Upper lobe of right lung (tissue), 1 donor: Measurements from ENCODE around the gene TNFRSF13B. TPM values are rescaled to one million over a fixed set of nuclear protein-coding genes. Genes with fewer than 3 reads are reported as not detected.

ENCODE experiments used
- ATAC-seq: fragments of 200-7000 bp; cut with Tn5 transposase; one replicate; pipeline ENCODE4 v1.9.1; 2020; ENCODE audit warnings: mild to moderate bottlenecking, moderate library complexity
- DNase-seq: peaks from one replicate; pipeline ENCODE4 v3.0.0-alpha.2; 2020
- H3K27ac ChIP-seq: fragments of 200-600 bp; one replicate; pipeline ENCODE4 v1.8.0; 2022
- H3K27me3 ChIP-seq: fragments of 200-600 bp; one replicate; pipeline ENCODE4 v1.8.0; 2022; ENCODE audit warnings: mild to moderate bottlenecking
- H3K36me3 ChIP-seq: fragments of 200-600 bp; one replicate; pipeline ENCODE4 v1.8.0; 2022
- H3K4me1 ChIP-seq: fragments of 200-600 bp; one replicate; pipeline ENCODE4 v1.8.0; 2022
- H3K4me3 ChIP-seq: fragments of 200-600 bp; one replicate; pipeline ENCODE4 v1.8.0; 2022; ENCODE audit warnings: mild to moderate bottlenecking
- H3K9me3 ChIP-seq: fragments of 200-600 bp; one replicate; pipeline ENCODE4 v1.8.0; 2022
- CTCF ChIP-seq: fragments of 200-600 bp; IDR thresholded peaks from one replicate; pipeline ENCODE4 v1.8.0; 2022; ENCODE audit warnings: antibody characterized with exemption
- intact Hi-C: fragments of 100-400 bp; cut with DNase I; formaldehyde crosslinking; loops from one replicate; pipeline ENCODE4 v1.11.0; 2022
- total RNA-seq: library from RNA; stranded (reverse); fragmentation: NEBNext Ultra II Directional; extraction: Animal tissue kit (Norgen Biotek cat#: 25700); gene quantifications from one replicate; pipeline ENCODE4 v1.2.1, GENCODE V29; 2021
- donor health status: DM: no; HTN: yes; CAD: no; lungs with severe emphysema.

Gene TNFRSF13B
- total RNA-seq, 1 donor from 2014 or later: not detected

DNA sequence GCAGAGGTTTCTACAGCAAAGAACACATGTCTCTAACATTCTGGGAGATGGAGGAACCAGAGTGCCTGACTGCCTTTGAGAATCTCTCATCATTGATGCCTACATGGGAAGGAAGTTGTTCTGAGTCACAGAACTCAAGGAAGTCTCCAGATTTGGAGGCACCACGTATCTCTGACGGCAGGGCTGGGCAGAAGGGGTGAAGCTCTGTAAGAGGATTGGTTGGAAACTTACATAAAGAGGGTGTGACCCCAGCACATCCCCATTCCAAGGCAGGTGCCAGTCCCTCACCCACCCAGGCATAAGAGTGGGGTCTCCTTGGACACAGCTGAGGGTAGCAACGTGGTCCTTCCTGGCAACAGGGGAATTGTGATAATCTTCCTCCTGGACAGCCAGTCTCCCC, 17.4 kb downstream of the TNFRSF13B start:
- Histone ChIP-seq H3K27me3 (peaks cover 15% of the 10 kb centered on the region), H3K4me3 (no peak overlapping the region), H3K36me3 (no peaks in the 10 kb centered on the region), H3K9me3 (peaks cover 1% of the 10 kb centered on the region), H3K27ac (no peak overlapping the region), H3K4me1 (no peaks in the 10 kb centered on the region)
- intact Hi-C loops: no loop called here
- DNase-seq (no peak), ATAC-seq (no peak)
- TF ChIP-seq CTCF: no peak

DNA sequence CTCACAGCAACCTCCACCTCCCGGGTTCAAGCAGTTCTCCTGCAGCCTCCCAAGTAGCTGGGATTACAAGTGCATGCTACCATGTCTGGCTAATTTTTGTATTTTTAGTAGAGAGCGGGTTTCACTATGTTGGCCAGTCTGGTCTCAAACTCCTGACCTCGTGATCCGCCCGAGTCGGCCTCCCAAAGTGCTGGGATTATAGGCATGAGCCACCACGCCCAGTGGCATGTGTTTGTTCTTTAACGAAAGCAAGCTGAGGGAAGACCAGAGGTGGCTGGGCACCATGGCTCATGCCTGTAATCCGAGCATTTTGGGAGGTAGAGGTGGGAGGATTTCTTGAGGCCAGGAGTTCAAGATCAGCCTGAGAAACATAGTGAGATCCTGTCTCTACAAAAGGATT, 18.1 kb downstream of the TNFRSF13B start:
- TF ChIP-seq CTCF: no peak
- Histone ChIP-seq H3K4me1 (no peaks in the 10 kb centered on the region), H3K27me3 (peaks cover 15% of the 10 kb centered on the region), H3K27ac (no peak overlapping the region), H3K36me3 (no peaks in the 10 kb centered on the region), H3K9me3 (peaks cover 8% of the 10 kb centered on the region), H3K4me3 (no peak overlapping the region)
- intact Hi-C loops: no loop called here
- no peak for DNase-seq
- ATAC-seq: no peak

GRCh38 chr17:16953347-16953746, 18.6 kb downstream of the TNFRSF13B start:
- DNase-seq: no peak

GRCh38 chr17:16952401-16952800, 19.5 kb downstream of the TNFRSF13B start:
- Histone ChIP-seq H3K27ac (no peak overlapping the region), H3K27me3 (peaks cover 15% of the 10 kb centered on the region), H3K36me3 (no peaks in the 10 kb centered on the region), H3K4me3 (no peak overlapping the region), H3K9me3 (peaks cover 15% of the 10 kb centered on the region), H3K4me1 (no peaks in the 10 kb centered on the region)
- peak; percentile 13 for ATAC-seq
- intact Hi-C loops: no loop called here
- no peak for DNase-seq
- no peak for TF ChIP-seq CTCF

More at GRCh38 chr17:16953347-16953746, 18.6 kb downstream of the TNFRSF13B start:
- H3K4me1 ChIP-seq: no peaks in the 10 kb centered on the region
- TF ChIP-seq CTCF: no peak
- ATAC-seq: no peak
- no peaks in the 10 kb centered on the region for H3K36me3 ChIP-seq
- intact Hi-C loops: no loop called here
- peaks cover 15% of the 10 kb centered on the region for H3K27me3 ChIP-seq
- peaks cover 13% of the 10 kb centered on the region for H3K9me3 ChIP-seq
- H3K4me3 ChIP-seq: no peak overlapping the region
- no peak overlapping the region for H3K27ac ChIP-seq

DNA sequence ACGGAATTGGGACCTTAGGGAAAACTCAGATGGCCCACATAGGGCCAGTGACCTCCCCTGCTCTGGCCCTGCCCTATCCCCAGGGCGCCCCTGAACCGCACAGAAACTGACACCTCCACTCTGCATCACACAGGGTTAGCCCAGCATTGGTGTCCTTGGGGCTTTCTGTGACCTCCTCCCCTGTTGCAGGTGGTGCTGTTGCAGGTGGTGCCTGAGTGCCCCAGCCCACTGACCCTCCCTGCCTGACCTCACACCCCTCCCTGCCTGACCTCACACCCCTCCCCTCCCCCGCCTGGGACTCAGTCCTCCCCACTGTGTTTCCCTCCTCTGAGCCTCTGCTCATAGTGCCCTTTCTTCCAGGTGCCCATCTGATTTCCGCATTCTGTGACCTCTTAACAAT, 21.4 kb downstream of the TNFRSF13B start:
- Histone ChIP-seq H3K27me3 (peaks cover 6% of the 10 kb centered on the region), H3K27ac (no peak overlapping the region), H3K4me1 (no peaks in the 10 kb centered on the region), H3K36me3 (no peaks in the 10 kb centered on the region), H3K4me3 (no peak overlapping the region), H3K9me3 (peaks cover 15% of the 10 kb centered on the region)
- ATAC-seq: no peak
- peak; percentile 32 for DNase-seq
- TF ChIP-seq CTCF: no peak
- intact Hi-C loops: no loop called here
